Keratinocyte (primary cell): Measurements from ENCODE around the gene TNFRSF14. TPM values are rescaled to one million over a fixed set of nuclear protein-coding genes. Genes with fewer than 3 reads are reported as not detected.

Experiments used
- DNase-seq: peaks from one replicate; pipeline ENCODE4 v3.0.0-alpha.2; 2011; ENCODE audit warnings: low read depth, missing footprints, low spot score
- FAIRE-seq: peaks from 2 replicates; lab custom pipeline; 2011; peaks lifted over from hg19 to GRCh38; lab: Jason Lieb, UNC
- H2AFZ ChIP-seq: 2 replicates; pipeline ENCODE4 v1.6.0; 2012; ENCODE audit warnings: low read length, control low read depth, inconsistent platforms; ENCODE audit not compliant: control insufficient read depth
- H3K27ac ChIP-seq: 2 replicates; pipeline ENCODE4 v1.5.1; 2011; ENCODE audit warnings: low read length; ENCODE audit not compliant: control insufficient read depth, insufficient read depth
- H3K27me3 ChIP-seq: 3 replicates; pipeline ENCODE4 v1.6.0; 2011; ENCODE audit warnings: low read length; ENCODE audit not compliant: control insufficient read depth, insufficient read depth; ENCODE audit errors: extremely low read depth
- H3K36me3 ChIP-seq, 2 experiments: 2 replicates in 1 of 2; 3 replicates in 1 of 2; pipeline ENCODE4 v1.5.1; 2011; ENCODE audit warnings: low read length in 2 of 2, mild to moderate bottlenecking in 1 of 2; ENCODE audit not compliant: control insufficient read depth in 2 of 2, insufficient read depth in 2 of 2; ENCODE audit errors: extremely low read depth in 1 of 2
- H3K4me1 ChIP-seq: 3 replicates; pipeline ENCODE4 v1.5.1; 2011; ENCODE audit warnings: low read length; ENCODE audit not compliant: control insufficient read depth, insufficient read depth; ENCODE audit errors: extremely low read depth
- H3K4me2 ChIP-seq: 3 replicates; pipeline ENCODE4 v1.6.0; 2011; ENCODE audit warnings: low read depth, low read length; ENCODE audit not compliant: control insufficient read depth, insufficient read depth; ENCODE audit errors: extremely low read depth
- H3K4me3 ChIP-seq, 3 experiments: fragments of 200-600 bp in 1 of 3; sonication (generic) in 1 of 3; 2 replicates in 2 of 3; 3 replicates in 1 of 3; pipeline ENCODE4 v1.5.1; 2011 to 2016; ENCODE audit warnings: low read length in 3 of 3, mild to moderate bottlenecking in 3 of 3, control low read depth in 2 of 3, inconsistent platforms in 1 of 3, low read depth in 1 of 3, mixed read lengths in 1 of 3, mixed run types in 1 of 3, moderate library complexity in 1 of 3; ENCODE audit not compliant: control insufficient read depth in 2 of 3, insufficient read depth in 2 of 3; ENCODE audit errors: extremely low read depth in 1 of 3
- H3K79me2 ChIP-seq: 2 replicates; pipeline ENCODE4 v1.6.0; 2012; ENCODE audit warnings: low read length; ENCODE audit not compliant: control insufficient read depth, insufficient read depth
- H3K9ac ChIP-seq: 3 replicates; pipeline ENCODE4 v1.6.0; 2011; ENCODE audit warnings: low read length; ENCODE audit not compliant: control insufficient read depth, insufficient read depth; ENCODE audit errors: extremely low read depth
- H3K9me1 ChIP-seq: 3 replicates; pipeline ENCODE4 v1.6.0; 2011; ENCODE audit warnings: low read length; ENCODE audit not compliant: control insufficient read depth, insufficient read depth; ENCODE audit errors: extremely low read depth
- H3K9me3 ChIP-seq: 2 replicates; pipeline ENCODE4 v1.5.1; 2012; ENCODE audit warnings: low read depth, low read length; ENCODE audit not compliant: control insufficient read depth
- H4K20me1 ChIP-seq: 3 replicates; pipeline ENCODE4 v1.6.0; 2011; ENCODE audit warnings: low read length; ENCODE audit not compliant: control insufficient read depth, insufficient read depth; ENCODE audit errors: extremely low read depth
- CTCF ChIP-seq, 3 experiments: IDR thresholded peaks in 1 of 3; conservative IDR thresholded peaks in 1 of 3; optimal IDR thresholded peaks in 1 of 3; 2 replicates in 2 of 3; 3 replicates in 1 of 3; pipeline versions ENCODE3 to v1.5.1; 2011; ENCODE audit warnings: low read length in 3 of 3, mild to moderate bottlenecking in 3 of 3, moderate library complexity in 2 of 3, control low read depth in 1 of 3, inconsistent platforms in 1 of 3; ENCODE audit not compliant: insufficient read depth in 2 of 3; ENCODE audit errors: extremely low read depth in 1 of 3
- EZH2 ChIP-seq: IDR thresholded peaks from one replicate; pipeline ENCODE4 v1.6.1; 2012; ENCODE audit warnings: inconsistent platforms, mild to moderate bottlenecking, low read length, moderate library complexity
- dilution Hi-C: fragments of 300-500 bp; cut with MboI; formaldehyde crosslinking; loops from one replicate; pipeline ENCODE4 v1.7.0; 2020; ENCODE audit warnings: low sequenced_read_pairs; ENCODE audit not compliant: extremely low pct_ligation_motif_present
- polyA plus RNA-seq, 5 experiments: library from polyadenylated mRNA; depleted of rRNA in 3 of 5; stranded (reverse) in 3 of 5; stranded (forward) in 1 of 5; unstranded in 1 of 5; fragments of >200 nt; gene quantifications; 1 replicate in 1 of 5; 2 replicates in 3 of 5; 3 replicates in 1 of 5; pipeline versions ENCODE4 v1.2.1 to v1.2.3, GENCODE V29; 2011 to 2012; ENCODE audit warnings: missing spikeins in 2 of 5, low read depth in 1 of 5, low replicate concordance in 1 of 5

Gene TNFRSF14
- polyA plus RNA-seq, 1 donor (not counting 4 experiments of a cell fraction or from before 2014, with no cell fraction given), result 5.2 TPM

- Histone ChIP-seq H2AFZ (no peak overlapping the region), H3K36me3 (no peaks in the 10 kb centered on the region)
Observed at GRCh38 chr1:2558861-2559260, 2.7 kb downstream of the TNFRSF14 start.

DNA sequence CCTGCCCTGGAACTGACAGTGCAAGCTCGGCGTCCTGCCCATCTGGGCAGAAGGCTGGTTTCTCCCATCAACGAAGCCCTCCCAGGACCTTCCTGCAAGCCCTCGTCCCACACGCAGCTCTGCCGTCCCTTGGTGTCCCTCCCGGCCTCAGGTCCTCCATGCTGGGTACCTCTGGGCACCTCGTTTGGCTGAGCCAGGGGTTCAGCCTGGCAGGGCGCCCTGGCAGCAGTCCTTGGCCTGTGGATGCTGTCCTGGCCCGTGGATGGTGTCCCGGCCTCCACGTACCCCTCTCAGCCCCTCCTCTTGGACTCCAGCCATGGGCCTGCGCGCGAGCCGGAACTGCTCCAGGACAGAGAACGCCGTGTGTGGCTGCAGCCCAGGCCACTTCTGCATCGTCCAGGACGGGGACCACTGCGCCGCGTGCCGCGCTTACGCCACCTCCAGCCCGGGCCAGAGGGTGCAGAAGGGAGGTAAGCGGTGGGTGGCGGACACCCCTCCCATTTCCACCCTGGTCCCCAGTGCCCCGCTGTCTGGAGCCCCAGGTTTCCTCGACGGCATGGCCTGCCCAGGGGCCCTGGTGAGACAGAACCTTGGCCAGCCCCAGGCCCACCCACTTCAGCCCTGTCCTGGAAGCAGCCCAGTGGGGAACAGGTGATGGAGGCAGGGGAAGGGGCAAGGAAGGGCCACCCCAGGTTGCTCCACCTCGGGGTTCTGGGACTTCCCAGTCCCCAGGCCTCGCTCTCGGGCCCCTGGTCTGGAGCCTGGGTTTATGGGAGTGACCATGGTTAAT lies 3.5 kb downstream of the TNFRSF14 start:
- Histone ChIP-seq H3K4me1 (peaks cover 11% of the 10 kb centered on the region), H3K4me2 (no peak overlapping the region), H3K9me1 (no peaks in the 10 kb centered on the region), H3K27me3 (peaks cover 5% of the 10 kb centered on the region), H3K4me3 (no peak overlapping the region), H2AFZ (no peak overlapping the region), H3K79me2 (no peaks in the 10 kb centered on the region), H3K9ac (no peak overlapping the region), H4K20me1 (no peaks in the 10 kb centered on the region), H3K27ac (no peak overlapping the region), H3K36me3 (no peaks in the 10 kb centered on the region), H3K9me3 (no peaks in the 10 kb centered on the region)
- DNase-seq (no peak), FAIRE-seq (no peak)
- TF ChIP-seq EZH2, result no peak
- TF ChIP-seq CTCF (optimal IDR thresholded peaks at IDR 0.05 in 1 of 3, IDR thresholded peaks at IDR 0.05 in 1 of 3, conservative IDR thresholded peaks at IDR 0.05 in 1 of 3; ENCODE audit: extremely low read depth in 1 of 3, insufficient read depth in 2 of 3, low read length in 3 of 3), result no peak
- dilution Hi-C loops, result no loop called here

More at GRCh38 chr1:2558861-2559260, 2.7 kb downstream of the TNFRSF14 start:
- Histone ChIP-seq H3K79me2 (no peaks in the 10 kb centered on the region), H3K4me2 (no peak overlapping the region), H3K9me3 (no peaks in the 10 kb centered on the region), H3K27ac (no peak overlapping the region), H3K9ac (no peak overlapping the region), H4K20me1 (no peaks in the 10 kb centered on the region), H3K4me1 (peaks cover 11% of the 10 kb centered on the region), H3K9me1 (no peaks in the 10 kb centered on the region), H3K4me3 (no peak overlapping the region), H3K27me3 (peaks cover 2% of the 10 kb centered on the region)
- DNase-seq (no peak), FAIRE-seq (no peak)
- dilution Hi-C loops, result no loop called here
- TF ChIP-seq EZH2 (no peak), CTCF (optimal IDR thresholded peaks at IDR 0.05 in 1 of 3, IDR thresholded peaks at IDR 0.05 in 1 of 3, conservative IDR thresholded peaks at IDR 0.05 in 1 of 3; ENCODE audit: extremely low read depth in 1 of 3, insufficient read depth in 2 of 3, low read length in 3 of 3) (no peak)
